A673 (cell line): Measurements from ENCODE around the gene AGGF1. TPM values are rescaled to one million over a fixed set of nuclear protein-coding genes. Genes with fewer than 3 reads are reported as not detected.

Experiments used
- BruUV-seq: library from RNA; stranded (reverse); fragments of 400-500 nt; replicated peaks from 2 replicates; lab custom pipeline; 2021; lab: Mats Ljungman, UMichigan
- CTCF ChIA-PET: fragments of 300-600 bp; sonication (Branson Sonifier 250); formaldehyde crosslinking; loops from one replicate; lab custom pipeline; 2022; ENCODE audit warnings: antibody characterized with exemption; lab: Charles Lee
- POLR2A ChIA-PET: fragments of 300-600 bp; sonication (Branson Sonifier 250); formaldehyde crosslinking; loops from one replicate; lab custom pipeline; 2022; ENCODE audit warnings: antibody characterized with exemption; ENCODE audit not compliant: low non-redundant PET; lab: Charles Lee
- DNase-seq: peaks from one replicate; pipeline ENCODE4 v3.0.0-alpha.2; 2015; ENCODE audit warnings: low spot score
- H3K27ac ChIP-seq: fragments of 200-600 bp; sonication (generic); 2 replicates; pipeline ENCODE4 v1.5.1; 2016; ENCODE audit warnings: mixed run types, low read depth, mild to moderate bottlenecking, mixed read lengths, antibody characterized with exemption, low read length; ENCODE audit not compliant: poor library complexity, severe bottlenecking
- H3K27me3 ChIP-seq: fragments of 200-600 bp; sonication (generic); replicated peaks from 2 replicates; pipeline ENCODE4 v1.6.1; 2017; ENCODE audit warnings: mixed run types, low read depth, mild to moderate bottlenecking, mixed read lengths, antibody characterized with exemption, low read length; ENCODE audit not compliant: insufficient read depth, poor library complexity
- H3K36me3 ChIP-seq: fragments of 200-600 bp; sonication (generic); 2 replicates; pipeline ENCODE4 v1.6.1; 2016; ENCODE audit warnings: mixed run types, mild to moderate bottlenecking, mixed read lengths, antibody characterized with exemption, low read length; ENCODE audit not compliant: insufficient read depth, poor library complexity, severe bottlenecking
- H3K4me1 ChIP-seq: fragments of 200-600 bp; sonication (generic); 2 replicates; pipeline ENCODE4 v1.6.1; 2017; ENCODE audit warnings: mixed run types, mild to moderate bottlenecking, mixed read lengths, antibody characterized with exemption, low read length; ENCODE audit not compliant: insufficient read depth, poor library complexity, severe bottlenecking
- H3K4me3 ChIP-seq: fragments of 200-600 bp; sonication (generic); 2 replicates; pipeline ENCODE4 v1.5.1; 2016; ENCODE audit warnings: low read depth, mixed run types, mild to moderate bottlenecking, mixed read lengths, low read length; ENCODE audit not compliant: poor library complexity, severe bottlenecking
- H3K9me3 ChIP-seq: fragments of 200-600 bp; sonication (generic); 2 replicates; pipeline ENCODE4 v1.6.1; 2016; ENCODE audit warnings: mixed run types, low read depth, mild to moderate bottlenecking, mixed read lengths, antibody characterized with exemption, low read length; ENCODE audit not compliant: poor library complexity, severe bottlenecking
- CTCF ChIP-seq: fragments of 300-800, 200-600 bp; sonication (generic); conservative IDR thresholded peaks from 2 replicates; pipeline ENCODE4 v1.5.1; 2017; ENCODE audit warnings: low read depth, mild to moderate bottlenecking, antibody characterized with exemption, low read length, moderate library complexity, mixed read lengths
- EZH2 ChIP-seq: fragments of 200-600 bp; sonication (generic); IDR thresholded peaks from 2 replicates; pipeline ENCODE4 v1.6.1; 2017; ENCODE audit warnings: borderline replicate concordance, low read depth, mild to moderate bottlenecking, mixed read lengths, antibody characterized with exemption, low read length; ENCODE audit not compliant: poor library complexity, severe bottlenecking
- intact Hi-C: fragments of 100-400 bp; cut with micrococcal nuclease; formaldehyde crosslinking; loops from one replicate; pipeline ENCODE4 v1.10.0; 2022; ENCODE audit not compliant: unreplicated experiment
- total RNA-seq: library from RNA; stranded (reverse); gene quantifications from 2 replicates; pipeline ENCODE4 v1.2.3, GENCODE V29; 2021

AGGF1 gene
- total RNA-seq, 1 experiment from 2014 or later: 20.9 TPM

GRCh38 chr5:76982450-76982849 is 47.8 kb upstream of the AGGF1 start:
- ChIA-PET CTCF (no interaction called here), POLR2A (no interaction called here)
- TF ChIP-seq CTCF (no peak), EZH2 (no peak)
- no peak overlapping the region for H3K4me3 ChIP-seq
- H3K27me3 ChIP-seq: no peaks in the 10 kb centered on the region
- H3K9me3 ChIP-seq: no peaks in the 10 kb centered on the region
- no peaks in the 10 kb centered on the region for H3K4me1 ChIP-seq
- intact Hi-C loops: no loop called here
- DNase-seq: no peak
- no peaks in the 10 kb centered on the region for H3K36me3 ChIP-seq
- H3K27ac ChIP-seq: no peak overlapping the region
- no TSS peak for BruUV-seq

- no TSS peak for BruUV-seq
- CTCF ChIA-PET: no interaction called here
Observed at GRCh38 chr5:76983468-76983867, 46.7 kb upstream of the AGGF1 start.

GRCh38 chr5:76986825-76987526 is 43.2 kb upstream of the AGGF1 start:
- POLR2A ChIA-PET: no interaction called here
- H3K4me3 ChIP-seq: no peak overlapping the region
- H3K4me1 ChIP-seq: no peaks in the 10 kb centered on the region
- CTCF ChIA-PET: no interaction called here
- peak; percentile 15 for DNase-seq
- no peak for TF ChIP-seq CTCF
- no peak for TF ChIP-seq EZH2
- H3K27ac ChIP-seq: no peak overlapping the region
- intact Hi-C loops: no loop called here
- H3K36me3 ChIP-seq: no peaks in the 10 kb centered on the region
- no peaks in the 10 kb centered on the region for H3K9me3 ChIP-seq
- no TSS peak for BruUV-seq
- no peaks in the 10 kb centered on the region for H3K27me3 ChIP-seq

More at GRCh38 chr5:76983468-76983867, 46.7 kb upstream of the AGGF1 start:
- Histone ChIP-seq H3K27me3 (no peaks in the 10 kb centered on the region), H3K36me3 (no peaks in the 10 kb centered on the region), H3K9me3 (no peaks in the 10 kb centered on the region), H3K27ac (no peak overlapping the region), H3K4me3 (no peak overlapping the region), H3K4me1 (no peaks in the 10 kb centered on the region)
- TF ChIP-seq EZH2 (no peak), CTCF (no peak)
- DNase-seq: no peak
- intact Hi-C loops: no loop called here
- POLR2A ChIA-PET: no interaction called here
